Prostate gland (tissue), 2 donors: ENCODE measurements around the gene ZMYND12. TPM values are rescaled to one million over a fixed set of nuclear protein-coding genes. Genes with fewer than 3 reads are reported as not detected.
A peak's percentile ranks its signal among the peaks of the same experiment; 100 is the strongest.

Source experiments
- DNase-seq: peaks from one replicate; pipeline ENCODE4 v3.0.0-alpha.2; 2019; ENCODE audit warnings: low spot score
- H3K27ac ChIP-seq, 2 donors: fragments of 200-600 bp; sonication (generic); 2 replicates each; pipeline ENCODE4 v1.5.1; 2017 to 2019
- H3K27me3 ChIP-seq: fragments of 200-600 bp; sonication (generic); replicated peaks from 2 replicates; pipeline ENCODE4 v1.5.1; 2019; ENCODE audit not compliant: insufficient read depth
- H3K36me3 ChIP-seq, 2 donors: fragments of 200-600 bp; sonication (generic); 1 replicate in 1 of 2; 2 replicates in 1 of 2; pipeline versions ENCODE4 v1.5.1 to v1.8.1; 2017 to 2019
- H3K4me1 ChIP-seq: fragments of 200-600 bp; sonication (generic); replicated peaks from 2 replicates; pipeline ENCODE4 v1.5.1; 2019
- H3K4me3 ChIP-seq, 2 donors: fragments of 200-600 bp; sonication (generic); 2 replicates each; pipeline ENCODE4 v1.5.1; 2017 to 2019
- H3K9me3 ChIP-seq: fragments of 200-600 bp; sonication (generic); 2 replicates; pipeline ENCODE4 v1.5.1; 2017
- POLR2A ChIP-seq: fragments of 450-650 bp; IDR thresholded peaks from one replicate; pipeline ENCODE4 v1.6.1; 2016; ENCODE audit warnings: antibody characterized with exemption, mild to moderate bottlenecking
- POLR2AphosphoS5 ChIP-seq: sonication (generic); formaldehyde crosslinking; IDR thresholded peaks from one replicate; pipeline ENCODE4 v1.6.1; 2017; ENCODE audit warnings: antibody characterized with exemption
- WGBS: methylation state at CpG from one replicate; pipeline ENCODE4 v1.1.5; 2018; 5-methylcytosine and 5-hydroxymethylcytosine counted together
- intact Hi-C: fragments of 100-400 bp; cut with DNase I; formaldehyde crosslinking; loops from one replicate; pipeline ENCODE4 v1.14.2; 2022
- total RNA-seq, 2 donors: library from RNA; depleted of rRNA; stranded (reverse); fragments of >200 nt; gene quantifications; one replicate each; pipeline ENCODE4 v1.1.0, GENCODE V29; 2016
- TF ChIP-seq, protein P1 (sequence below), 4 experiments: fragments of 200-600 bp in 2 of 4; fragments of 450-650 bp in 2 of 4; sonication (generic) in 2 of 4; IDR thresholded peaks; 1 replicate in 3 of 4; 2 replicates in 1 of 4; pipeline ENCODE4 v1.5.1; 2016 to 2019; ENCODE audit warnings: antibody characterized with exemption in 4 of 4, mild to moderate bottlenecking in 2 of 4, moderate library complexity in 2 of 4

Gene ZMYND12
- total RNA-seq, 2 donors from 2014 or later, result 2.0 to 12.7 TPM

DNA sequence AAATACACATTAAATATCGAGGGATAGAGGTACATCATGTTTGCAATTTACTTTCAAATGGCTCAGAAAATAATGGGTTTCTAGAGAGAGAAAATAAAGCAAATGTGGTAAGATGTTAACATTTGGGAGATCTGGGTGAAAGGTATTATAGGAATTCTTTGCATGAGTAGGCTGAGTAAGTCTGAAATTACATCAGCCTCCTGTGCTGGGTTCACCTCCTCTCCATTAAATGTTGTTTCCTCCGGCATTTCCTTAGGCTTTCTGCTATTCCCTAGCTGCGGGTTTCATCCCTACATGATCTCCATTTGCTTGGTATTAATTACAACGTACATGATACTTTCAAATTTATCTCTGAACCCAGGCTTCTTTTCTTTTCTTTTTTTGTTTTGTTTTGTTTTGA is 31.6 kb downstream of the ZMYND12 start:
- intact Hi-C loops, result no loop called here
- no peaks in the 10 kb centered on the region for H3K4me1 ChIP-seq
- H3K27me3 ChIP-seq, result no peaks in the 10 kb centered on the region
- no peaks in the 10 kb centered on the region for H3K9me3 ChIP-seq
- WGBS, result 93% methylated on average over 4 of the region's 4 CpGs
- DNase-seq, result no peak
- TF ChIP-seq POLR2A (no peak), POLR2AphosphoS5 (no peak)
- TF ChIP-seq, protein P1, sequence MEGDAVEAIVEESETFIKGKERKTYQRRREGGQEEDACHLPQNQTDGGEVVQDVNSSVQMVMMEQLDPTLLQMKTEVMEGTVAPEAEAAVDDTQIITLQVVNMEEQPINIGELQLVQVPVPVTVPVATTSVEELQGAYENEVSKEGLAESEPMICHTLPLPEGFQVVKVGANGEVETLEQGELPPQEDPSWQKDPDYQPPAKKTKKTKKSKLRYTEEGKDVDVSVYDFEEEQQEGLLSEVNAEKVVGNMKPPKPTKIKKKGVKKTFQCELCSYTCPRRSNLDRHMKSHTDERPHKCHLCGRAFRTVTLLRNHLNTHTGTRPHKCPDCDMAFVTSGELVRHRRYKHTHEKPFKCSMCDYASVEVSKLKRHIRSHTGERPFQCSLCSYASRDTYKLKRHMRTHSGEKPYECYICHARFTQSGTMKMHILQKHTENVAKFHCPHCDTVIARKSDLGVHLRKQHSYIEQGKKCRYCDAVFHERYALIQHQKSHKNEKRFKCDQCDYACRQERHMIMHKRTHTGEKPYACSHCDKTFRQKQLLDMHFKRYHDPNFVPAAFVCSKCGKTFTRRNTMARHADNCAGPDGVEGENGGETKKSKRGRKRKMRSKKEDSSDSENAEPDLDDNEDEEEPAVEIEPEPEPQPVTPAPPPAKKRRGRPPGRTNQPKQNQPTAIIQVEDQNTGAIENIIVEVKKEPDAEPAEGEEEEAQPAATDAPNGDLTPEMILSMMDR (IDR thresholded peaks at IDR 0.05), result no peak
- no peaks in the 10 kb centered on the region for H3K36me3 ChIP-seq
- no peak overlapping the region for H3K4me3 ChIP-seq
- no peak overlapping the region for H3K27ac ChIP-seq

DNA sequence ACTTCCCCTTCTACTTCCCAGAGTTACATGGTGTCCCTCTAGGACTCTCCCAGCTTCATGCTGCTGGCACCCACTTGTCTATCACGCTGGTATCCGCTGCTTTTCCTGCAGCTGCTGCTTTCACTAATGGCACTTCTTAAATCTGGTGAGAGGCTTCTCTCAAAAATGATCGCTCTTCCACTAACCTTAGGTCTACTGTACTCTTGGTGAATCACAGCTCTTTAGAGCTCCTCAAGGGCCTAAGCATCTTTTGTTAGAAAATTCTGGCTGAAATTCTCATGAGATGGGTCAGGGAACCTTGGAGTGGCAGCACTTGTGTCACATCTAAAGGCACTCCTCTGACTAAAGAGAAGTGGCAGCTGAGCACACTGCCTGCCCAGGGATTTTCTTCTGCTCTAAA is 32.1 kb downstream of the ZMYND12 start:
- no peaks in the 10 kb centered on the region for H3K9me3 ChIP-seq
- no peak overlapping the region for H3K4me3 ChIP-seq
- no peaks in the 10 kb centered on the region for H3K27me3 ChIP-seq
- H3K27ac ChIP-seq, result no peak overlapping the region
- 93% methylated on average over 3 of the region's 3 CpGs for WGBS
- TF ChIP-seq POLR2AphosphoS5 (no peak), POLR2A (no peak)
- TF ChIP-seq, protein P1 (IDR thresholded peaks at IDR 0.05), result no peak
- intact Hi-C loops, result no loop called here
- H3K36me3 ChIP-seq, result no peaks in the 10 kb centered on the region
- no peak for DNase-seq
- H3K4me1 ChIP-seq, result no peaks in the 10 kb centered on the region

DNA sequence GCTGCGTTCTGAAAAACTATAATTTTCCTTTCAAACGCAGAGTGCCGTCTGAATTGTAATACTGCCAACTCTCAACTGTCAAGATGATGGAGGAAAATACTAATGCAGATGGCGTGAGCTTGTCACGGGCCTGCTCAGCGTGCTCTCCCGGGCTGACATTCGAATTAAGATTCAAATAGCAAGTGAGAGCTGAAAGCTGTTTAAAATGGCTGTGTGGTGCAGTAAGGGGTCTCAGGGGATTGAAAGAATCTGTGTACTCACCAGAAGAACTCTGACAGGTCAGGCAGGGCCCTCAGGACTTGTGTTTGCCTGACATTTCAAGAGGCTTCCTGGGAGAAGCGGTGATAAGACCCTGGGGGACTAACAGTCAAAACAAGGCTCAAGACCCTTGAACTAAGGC is 33.1 kb downstream of the ZMYND12 start:
- Histone ChIP-seq H3K27me3 (no peaks in the 10 kb centered on the region), H3K27ac (no peak overlapping the region), H3K4me1 (no peaks in the 10 kb centered on the region), H3K9me3 (no peaks in the 10 kb centered on the region), H3K4me3 (no peak overlapping the region), H3K36me3 (no peaks in the 10 kb centered on the region)
- no peak for DNase-seq
- 69% methylated on average over 9 of the region's 9 CpGs for WGBS
- intact Hi-C loops, result no loop called here
- TF ChIP-seq, protein P1 (IDR thresholded peaks at IDR 0.05), result no peak
- TF ChIP-seq POLR2A, result no peak

DNA sequence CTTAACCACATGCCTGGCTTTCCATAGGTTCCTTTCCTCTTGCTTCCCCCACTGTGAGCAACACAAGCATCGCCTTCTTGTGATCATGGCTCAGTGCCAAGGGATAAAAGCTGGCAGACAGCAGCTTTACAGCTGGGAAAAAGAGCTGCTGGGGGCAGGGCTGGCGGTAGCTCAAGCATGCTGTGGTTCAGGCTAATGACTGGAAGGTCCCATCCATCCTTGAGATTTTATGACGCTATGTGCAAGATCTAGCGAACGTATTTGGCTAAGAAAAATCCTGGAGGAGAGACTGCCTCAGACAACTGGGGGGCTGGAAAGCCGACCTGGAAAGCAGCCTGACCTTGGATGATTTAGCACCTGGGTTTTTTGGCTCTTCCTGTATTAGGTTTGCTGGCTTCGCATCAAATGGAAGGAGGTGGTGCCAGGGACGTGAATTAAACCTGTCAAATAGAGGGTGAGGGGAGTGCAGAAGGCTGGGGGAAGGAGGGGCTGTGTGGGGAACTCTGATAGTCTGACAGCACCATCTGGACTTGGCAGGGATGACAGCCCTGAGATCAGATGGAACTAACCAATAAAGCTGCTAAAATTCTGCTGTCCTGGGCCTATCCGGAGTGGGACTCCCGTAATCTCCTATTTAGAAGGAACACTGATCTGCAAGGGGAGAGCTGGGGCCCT is 34.8 kb downstream of the ZMYND12 start:
- peak; percentile 59 for DNase-seq
- no peaks in the 10 kb centered on the region for H3K4me1 ChIP-seq
- no peaks in the 10 kb centered on the region for H3K9me3 ChIP-seq
- intact Hi-C loops, result no loop called here
- H3K4me3 ChIP-seq, result no peak overlapping the region
- TF ChIP-seq POLR2A, result no peak
- peak; percentile 65 for TF ChIP-seq POLR2AphosphoS5
- H3K27ac ChIP-seq, result no peak overlapping the region
- WGBS, result 8% methylated on average over 10 of the region's 10 CpGs
- H3K27me3 ChIP-seq, result no peaks in the 10 kb centered on the region
- H3K36me3 ChIP-seq, result no peaks in the 10 kb centered on the region

DNA sequence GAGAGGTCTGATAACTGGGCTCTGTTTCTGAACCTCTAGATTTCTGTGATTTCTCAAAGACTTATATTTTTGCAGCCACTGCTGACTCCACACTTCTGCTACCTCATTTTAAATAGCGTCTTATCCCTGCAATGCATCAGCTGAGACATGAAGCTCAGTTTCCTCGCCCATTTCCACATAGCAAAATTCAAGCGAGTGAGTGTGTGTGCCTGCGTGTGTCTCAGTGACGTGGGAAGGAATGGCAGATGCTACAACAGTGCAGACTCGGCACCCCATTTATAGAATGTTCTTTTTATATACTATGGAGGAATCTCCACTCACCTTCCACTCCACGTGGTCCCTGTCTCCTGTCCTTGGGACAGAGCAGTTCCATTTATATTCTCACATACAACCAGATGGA is 35.7 kb downstream of the ZMYND12 start:
- 64% methylated on average over 7 of the region's 7 CpGs for WGBS
- H3K27me3 ChIP-seq, result no peaks in the 10 kb centered on the region

More for the DNA sequence above, 35.7 kb downstream of the ZMYND12 start:
- Histone ChIP-seq H3K9me3 (no peaks in the 10 kb centered on the region), H3K4me1 (no peaks in the 10 kb centered on the region), H3K27ac (no peak overlapping the region), H3K36me3 (no peaks in the 10 kb centered on the region), H3K4me3 (no peak overlapping the region)
- intact Hi-C loops, result no loop called here
- no peak for TF ChIP-seq POLR2A
- TF ChIP-seq, protein P1 (IDR thresholded peaks at IDR 0.05), result no peak
- TF ChIP-seq POLR2AphosphoS5, result no peak
- DNase-seq, result no peak
